ENCODE measurements around the gene TRAF3IP1. TPM values are rescaled to one million over a fixed set of nuclear protein-coding genes. Genes with fewer than 3 reads are reported as not detected.
"Not testable (repeated sequence)": the region's sequence is repeated elsewhere in the genome, so short reads cannot be mapped to it uniquely, and the experiment has no call there.

The TRAF3IP1 gene
- total RNA-seq, 1 experiment from 2014 or later = 6.8 TPM

- no peak for DNase-seq (ENCODE audit: low read depth)
- in situ Hi-C loops (cut with HindIII; ENCODE audit: low pct_unique_long_range_greater_than_20kb, low sequenced_read_pairs) = no loop called here
Observed at GRCh38 chr2:238330391-238330790, 10.1 kb downstream of the TRAF3IP1 start.

DNA sequence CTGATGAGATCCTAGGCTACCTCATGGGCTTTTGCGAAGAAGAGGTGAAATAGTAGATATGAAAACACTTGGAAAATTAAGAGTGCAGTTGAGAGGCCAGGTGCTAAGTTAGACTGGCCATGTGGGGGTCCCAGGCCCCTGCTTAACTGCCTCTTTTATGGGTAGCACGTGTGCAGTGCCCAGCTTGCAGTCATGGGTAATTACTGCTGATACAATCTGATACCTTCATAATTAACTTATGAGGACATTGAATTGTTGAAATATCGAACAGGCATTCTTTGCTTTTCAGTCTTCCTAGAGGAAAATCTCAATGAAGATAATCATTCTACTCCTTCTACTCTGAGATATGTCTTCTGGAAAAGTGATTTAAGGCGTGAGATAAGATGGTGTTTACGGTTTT, 11.6 kb downstream of the TRAF3IP1 start:
- DNase-seq (ENCODE audit: low read depth) = no peak
- in situ Hi-C loops (cut with HindIII; ENCODE audit: low pct_unique_long_range_greater_than_20kb, low sequenced_read_pairs) = no loop called here

GRCh38 chr2:238334885-238335284, 14.6 kb downstream of the TRAF3IP1 start:
- DNase-seq (ENCODE audit: low read depth) = no peak
- in situ Hi-C loops (cut with HindIII; ENCODE audit: low pct_unique_long_range_greater_than_20kb, low sequenced_read_pairs) = no loop called here

DNA sequence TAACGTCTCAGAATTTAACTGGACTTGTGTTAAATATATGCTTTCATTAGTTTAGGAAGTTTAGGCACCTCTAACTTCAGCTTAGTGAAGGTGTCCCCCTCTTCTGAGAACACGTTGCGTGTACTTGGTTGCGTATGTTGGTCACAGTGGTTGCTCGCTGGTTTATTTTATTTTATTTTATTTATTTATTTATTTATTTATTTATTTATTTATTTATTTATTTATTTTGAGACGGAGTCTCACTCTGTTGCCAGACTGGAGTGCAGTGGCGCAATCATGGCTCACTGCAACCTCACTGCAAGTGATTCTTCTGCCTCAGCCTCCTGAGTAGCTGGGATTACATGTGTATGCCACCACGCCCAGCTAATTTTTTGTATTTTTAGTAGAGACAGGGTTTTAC, 15.3 kb downstream of the TRAF3IP1 start:
- in situ Hi-C loops (cut with HindIII; ENCODE audit: low pct_unique_long_range_greater_than_20kb, low sequenced_read_pairs) = not testable (repeated sequence)

DNA sequence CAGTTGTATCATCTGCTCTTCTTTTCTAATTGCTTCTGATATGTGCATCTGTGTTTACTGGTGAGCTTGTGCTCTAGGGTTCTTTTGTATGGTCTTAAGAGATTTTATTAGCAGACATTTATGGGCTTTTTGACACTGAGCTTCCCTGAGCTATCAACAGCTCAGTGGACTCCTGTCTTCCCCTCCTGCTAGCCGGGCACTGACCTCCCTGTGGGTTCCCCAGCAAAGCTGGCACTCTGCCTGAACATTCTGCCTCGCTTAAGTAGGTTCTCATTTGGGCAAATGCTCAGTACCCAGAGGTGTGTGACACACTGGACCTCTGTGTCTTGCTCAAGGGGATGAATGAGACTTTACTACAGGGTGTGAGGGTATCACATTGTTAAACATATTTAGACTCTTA, 15.8 kb downstream of the TRAF3IP1 start:
- in situ Hi-C loops (cut with HindIII; ENCODE audit: low pct_unique_long_range_greater_than_20kb, low sequenced_read_pairs) = no loop called here
- no peak for DNase-seq (ENCODE audit: low read depth)

More for the DNA sequence above, 15.3 kb downstream of the TRAF3IP1 start:
- DNase-seq (ENCODE audit: low read depth) = not testable (repeated sequence)

DNA sequence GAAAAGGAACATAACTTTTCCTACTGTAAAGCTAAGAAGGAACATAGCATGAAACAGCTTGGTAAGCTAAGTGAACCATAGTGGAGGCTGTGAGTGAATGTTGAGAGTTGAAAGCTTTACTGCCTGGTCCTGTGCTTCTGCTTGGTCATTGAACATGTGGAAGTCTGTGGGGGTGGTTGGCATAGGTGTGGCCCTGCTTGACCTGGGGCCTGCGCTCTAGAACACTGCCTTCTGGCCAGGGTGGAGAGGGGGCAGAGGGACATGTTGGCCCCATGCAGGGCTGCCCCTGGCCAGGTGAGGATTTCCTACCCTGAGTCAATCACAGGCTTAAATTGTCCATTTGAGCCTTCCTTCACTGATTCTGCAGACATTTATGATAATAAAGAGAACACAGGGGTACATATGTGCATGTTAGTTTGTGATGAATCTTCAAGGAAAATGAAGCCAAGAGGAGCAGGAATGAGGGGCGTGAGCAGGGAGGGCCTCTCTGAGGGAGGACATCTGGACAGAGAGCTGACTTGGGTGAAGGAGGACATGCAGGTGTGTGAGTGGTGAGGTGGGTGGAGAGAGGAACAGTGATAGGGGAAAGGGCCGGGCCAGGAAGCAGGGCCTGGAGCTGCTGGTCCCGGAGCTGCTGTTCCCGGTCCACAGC, 16.6 kb downstream of the TRAF3IP1 start:
- in situ Hi-C loops (cut with HindIII; ENCODE audit: low pct_unique_long_range_greater_than_20kb, low sequenced_read_pairs) = no loop called here
- no peak for DNase-seq (ENCODE audit: low read depth)

- no peak for DNase-seq (ENCODE audit: low read depth)
- in situ Hi-C loops (cut with HindIII; ENCODE audit: low pct_unique_long_range_greater_than_20kb, low sequenced_read_pairs) = no loop called here
Observed at GRCh38 chr2:238337846-238338245, 17.5 kb downstream of the TRAF3IP1 start.

GRCh38 chr2:238338710-238339394, 18.5 kb downstream of the TRAF3IP1 start:
- in situ Hi-C loops (cut with HindIII; ENCODE audit: low pct_unique_long_range_greater_than_20kb, low sequenced_read_pairs) = no loop called here
- no peak for DNase-seq (ENCODE audit: low read depth)

GRCh38 chr2:238339395-238339780, 19.1 kb downstream of the TRAF3IP1 start:
- in situ Hi-C loops (cut with HindIII; ENCODE audit: low pct_unique_long_range_greater_than_20kb, low sequenced_read_pairs) = no loop called here
- no peak for DNase-seq (ENCODE audit: low read depth)

GRCh38 chr2:238339814-238340213, 19.5 kb downstream of the TRAF3IP1 start:
- DNase-seq (ENCODE audit: low read depth) = no peak
- in situ Hi-C loops (cut with HindIII; ENCODE audit: low pct_unique_long_range_greater_than_20kb, low sequenced_read_pairs) = no loop called here

DNA sequence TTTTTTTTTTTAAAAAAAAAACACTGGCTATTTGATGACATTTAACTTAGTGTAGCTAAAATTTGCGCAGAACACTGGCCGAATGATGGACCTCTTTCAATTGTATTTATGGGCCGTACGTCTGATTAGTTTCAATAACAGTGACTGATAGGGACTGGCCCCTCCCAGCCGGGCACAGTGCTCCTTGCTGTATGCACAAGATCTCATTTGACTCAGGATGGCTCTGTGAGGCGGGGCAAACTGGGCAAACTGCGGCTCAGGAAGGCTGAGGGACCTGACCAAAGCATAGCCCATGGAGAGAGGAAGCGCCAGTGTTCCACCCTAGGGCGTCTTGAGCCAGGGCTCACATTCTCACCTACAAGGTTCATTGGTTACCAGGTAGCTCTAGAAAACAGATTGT, 21.2 kb downstream of the TRAF3IP1 start:
- in situ Hi-C loops (cut with HindIII; ENCODE audit: low pct_unique_long_range_greater_than_20kb, low sequenced_read_pairs) = no loop called here

DNA sequence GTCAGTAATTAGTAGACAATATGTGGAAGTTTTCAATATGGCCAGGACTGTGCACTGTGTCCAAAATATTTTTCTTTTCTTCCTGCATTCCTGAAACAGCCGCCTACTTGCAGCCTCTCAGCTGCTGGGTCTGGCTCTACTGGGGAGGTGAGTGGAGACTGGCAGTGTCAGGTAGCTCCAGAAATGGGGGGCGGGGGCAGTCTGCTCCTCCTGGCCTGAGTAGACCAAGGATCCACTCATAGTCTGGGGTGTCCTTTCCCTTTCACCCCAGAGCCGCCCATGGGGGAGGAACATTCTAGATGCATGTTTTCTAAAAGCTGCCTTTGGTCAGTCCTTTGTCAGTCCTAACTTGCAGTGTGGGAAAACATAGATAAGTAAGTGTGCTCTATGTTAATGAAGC, 23.7 kb downstream of the TRAF3IP1 start:
- in situ Hi-C loops (cut with HindIII; ENCODE audit: low pct_unique_long_range_greater_than_20kb, low sequenced_read_pairs) = no loop called here
- DNase-seq (ENCODE audit: low read depth) = no peak

More for the DNA sequence above, 21.2 kb downstream of the TRAF3IP1 start:
- no peak for DNase-seq (ENCODE audit: low read depth)

- in situ Hi-C loops (cut with HindIII; ENCODE audit: low pct_unique_long_range_greater_than_20kb, low sequenced_read_pairs) = no loop called here
- no peak for DNase-seq (ENCODE audit: low read depth)
Observed at GRCh38 chr2:238344517-238344916, 24.2 kb downstream of the TRAF3IP1 start.

GRCh38 chr2:238345297-238345968, 25.1 kb downstream of the TRAF3IP1 start:
- in situ Hi-C loops (cut with HindIII; ENCODE audit: low pct_unique_long_range_greater_than_20kb, low sequenced_read_pairs) = no loop called here
- DNase-seq (ENCODE audit: low read depth) = no peak

- in situ Hi-C loops (cut with HindIII; ENCODE audit: low pct_unique_long_range_greater_than_20kb, low sequenced_read_pairs) = no loop called here
- DNase-seq (ENCODE audit: low read depth) = no peak
Observed at GRCh38 chr2:238346544-238346943, 26.2 kb downstream of the TRAF3IP1 start.

DNA sequence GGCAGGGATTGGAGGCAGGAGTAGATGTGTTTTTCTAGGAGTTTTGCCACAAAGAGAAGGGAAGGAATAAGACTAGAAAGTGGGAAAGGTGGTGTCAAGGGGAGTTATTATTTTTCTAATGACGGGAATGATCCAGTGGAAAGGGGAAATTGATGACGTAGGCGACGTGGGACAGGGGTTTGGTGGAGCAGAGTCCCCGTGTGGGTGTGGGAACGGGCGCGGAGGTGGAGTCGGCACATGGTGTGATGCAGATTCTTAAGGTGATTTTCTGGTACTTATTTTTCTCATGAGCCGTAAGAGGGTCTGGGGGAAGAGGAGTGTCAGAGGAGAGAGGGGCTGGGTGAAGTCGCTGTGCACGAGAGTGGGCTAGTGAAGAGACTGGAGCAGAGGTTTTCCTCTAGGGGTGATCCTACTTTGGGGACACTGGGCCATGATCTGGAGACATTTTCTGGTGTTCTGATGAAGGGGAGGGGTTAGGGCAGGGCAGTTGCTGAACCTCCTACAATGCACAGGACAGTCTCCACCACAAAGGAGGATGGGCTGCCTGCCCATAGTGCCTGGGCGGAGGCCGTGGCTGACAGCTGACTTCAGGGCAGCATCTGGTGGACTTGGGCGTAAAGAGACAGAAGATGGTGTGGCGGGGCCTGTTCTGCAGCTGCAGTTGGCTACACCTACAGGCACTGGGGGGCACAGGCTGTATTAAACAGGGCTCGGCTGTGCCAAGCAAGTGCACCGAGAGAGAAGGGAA, 30.0 kb downstream of the TRAF3IP1 start:
- in situ Hi-C loops (cut with HindIII; ENCODE audit: low pct_unique_long_range_greater_than_20kb, low sequenced_read_pairs) = no loop called here
- DNase-seq (ENCODE audit: low read depth) = no peak

DNA sequence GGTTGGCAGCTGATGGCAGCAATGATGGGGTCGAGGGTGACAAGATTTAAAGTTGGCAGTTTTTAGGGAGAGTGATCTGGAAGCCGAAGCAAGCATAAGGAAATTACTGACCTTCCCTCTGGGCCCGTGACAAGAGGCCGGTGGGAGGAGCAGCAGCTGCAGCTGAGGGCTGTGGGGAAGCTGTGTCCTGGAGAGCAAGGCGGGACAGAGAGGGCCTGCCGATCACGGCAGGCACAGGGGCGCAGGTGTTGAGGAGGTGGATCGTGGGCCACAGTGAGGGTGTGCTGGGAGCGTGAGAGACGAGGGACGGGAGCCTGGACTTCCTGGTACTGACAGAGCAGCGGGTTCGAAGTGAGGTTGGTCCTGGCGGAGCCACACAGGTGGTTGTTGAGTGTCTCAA, 31.0 kb downstream of the TRAF3IP1 start:
- in situ Hi-C loops (cut with HindIII; ENCODE audit: low pct_unique_long_range_greater_than_20kb, low sequenced_read_pairs) = no loop called here
- DNase-seq (ENCODE audit: low read depth) = no peak

DNA sequence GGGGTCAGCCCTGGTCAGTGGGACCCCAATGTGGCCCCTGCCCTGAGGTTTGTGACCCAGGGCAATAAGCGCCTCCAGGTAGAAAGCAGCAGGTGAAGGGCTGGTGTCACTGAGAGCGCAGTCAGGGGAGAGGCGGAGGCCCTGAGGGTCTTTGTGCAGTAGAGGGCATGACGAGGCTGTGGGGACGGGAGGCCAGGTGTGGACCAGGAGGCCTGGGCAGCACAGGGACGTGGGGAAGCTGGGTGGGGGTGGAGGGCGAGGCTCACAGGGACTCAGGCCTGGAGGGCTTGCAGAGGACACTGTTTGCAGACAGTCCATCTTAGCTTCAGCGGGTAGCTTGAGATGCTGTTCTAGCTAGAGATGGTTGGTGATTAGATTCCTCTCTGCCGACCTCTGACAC, 32.0 kb downstream of the TRAF3IP1 start:
- in situ Hi-C loops (cut with HindIII; ENCODE audit: low pct_unique_long_range_greater_than_20kb, low sequenced_read_pairs) = no loop called here
- no peak for DNase-seq (ENCODE audit: low read depth)

GRCh38 chr2:238358769-238359168, 38.5 kb downstream of the TRAF3IP1 start:
- no peak for DNase-seq (ENCODE audit: low read depth)
- in situ Hi-C loops (cut with HindIII; ENCODE audit: low pct_unique_long_range_greater_than_20kb, low sequenced_read_pairs) = no loop called here

Measured in Caki2 (cell line).